ENCODE data around the gene FLYWCH1. TPM values are rescaled to one million over a fixed set of nuclear protein-coding genes. Genes with fewer than 3 reads are reported as not detected.

FLYWCH1 gene
- total and polyA plus RNA-seq, 7 experiments from 2014 or later: 12.4 to 149 (median 72.3) TPM

DNA sequence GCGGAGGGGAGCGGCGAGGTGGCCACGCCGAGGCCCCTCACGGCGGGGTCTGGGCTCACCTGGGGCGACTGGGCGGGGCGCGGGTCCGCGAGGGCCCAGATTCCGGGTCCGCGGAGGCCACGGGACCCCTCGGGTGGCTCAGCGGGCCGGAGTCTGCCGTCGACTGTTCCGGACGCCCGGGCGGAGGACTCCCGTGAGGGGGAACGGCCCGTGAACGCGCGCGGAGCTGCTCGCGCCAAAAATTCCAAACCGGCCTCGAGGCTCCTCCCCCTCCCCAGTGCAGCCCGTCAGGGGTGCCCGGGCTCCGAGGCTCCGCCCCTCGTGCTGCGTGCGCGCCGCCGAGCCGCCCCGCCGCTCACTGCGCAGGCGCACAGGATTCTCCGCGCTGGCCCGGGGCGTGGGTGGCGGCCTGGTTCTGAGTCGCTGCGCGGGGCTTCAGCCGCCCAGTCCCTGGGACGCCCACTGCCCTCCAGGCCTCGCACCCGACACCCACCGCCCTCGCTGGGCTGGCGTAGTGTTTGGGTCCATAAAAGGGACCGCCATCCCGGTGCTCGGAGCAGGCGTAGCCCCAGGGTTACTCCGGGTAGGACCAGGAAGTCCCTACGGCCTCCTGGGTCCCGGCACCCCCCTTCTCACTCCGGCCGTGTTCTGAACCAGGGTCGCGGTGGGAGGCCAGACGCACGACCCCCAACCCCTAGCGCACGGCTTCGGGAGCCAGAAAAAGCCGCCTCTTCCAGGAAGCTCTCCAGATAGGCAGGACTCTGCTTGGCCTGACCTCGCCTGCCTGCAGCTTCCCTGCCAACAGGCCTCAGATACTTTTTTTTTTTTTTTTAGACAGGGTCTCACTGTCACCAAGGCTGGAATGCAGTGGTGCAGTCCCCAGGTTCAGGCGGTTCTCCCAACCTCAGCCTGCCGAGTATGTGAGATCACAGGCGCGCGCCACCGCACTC, 68.8 kb downstream of the FLYWCH1 start, which contains the start of gene PKMYT1:
Gene PKMYT1, minus strand, starts transcription at position 220 of the 950 bp plus-strand sequence. CDS start 789 bp downstream, outside the sequence.
- ATAC-seq (peak; percentile 97), DNase-seq (peak; percentile 86 to 100 (median 96))
- CTCF ChIA-PET: interaction anchor here (0.6 to 1.2 kb wide), 3 partner anchors 53 to 1237 kb away, joined by 3 read pairs; no protein-coding TSS in a partner anchor
- peaks cover 5 to 6% of the 10 kb centered on the region in 2 donors for H3K4me1 ChIP-seq (ENCODE audit: control insufficient read depth in 2 of 2, insufficient read depth in 2 of 2, low read length in 2 of 2)
- POLR2A ChIA-PET: interaction anchor here (0.6 to 3.2 kb wide), 17 partner anchors 8 to 1517 kb away, joined by 3 to 17 read pairs (median 3); partner anchors contain the start of genes BICDL2, FLYWCH1, FLYWCH2 and HCFC1R1
- no peaks in the 10 kb centered on the region for H3K27me3 ChIP-seq (ENCODE audit: control insufficient read depth in 2 of 2, insufficient read depth in 2 of 2, low read length in 2 of 2)
- Mint-ChIP-seq H3K36me3 (peaks cover 0 to 4% (median 0%) of the 10 kb centered on the region in 5 donors), H3K9me3 (peaks cover 0 to 2% (median 0%) of the 10 kb centered on the region in 11 donors), H3K4me1 (peaks cover 9 to 29% (median 14%) of the 10 kb centered on the region in 7 donors), H3K4me3 (peak within 1 kb of the TSS; percentile 72 to 91 (median 82)), H3K27ac (peak within 1 kb of the TSS in 8 of 9 donors; percentile 65 to 89 (median 78)), H3K27me3 (peaks cover 0 to 2% (median 0%) of the 10 kb centered on the region in 5 donors)
- intact Hi-C loops (cut with micrococcal nuclease): loop anchor here (1.0 to 5.0 kb wide), 8 partner anchors 10 to 98 kb away; partner anchors contain the start of genes FLYWCH1 (in 1 of the 2), FLYWCH2 (in 1 of the 2), PAQR4 (in 1 of the 2) and THOC6 (in 1 of the 2)
- H3K4me3 ChIP-seq (ENCODE audit: low read length): peak within 1 kb of the TSS; percentile 73
- peak within 1 kb of the TSS; percentile 94 for H3K27ac ChIP-seq (ENCODE audit: low read depth, low read length)
- no peaks in the 10 kb centered on the region for H3K36me3 ChIP-seq (ENCODE audit: control insufficient read depth in 2 of 3, insufficient read depth in 3 of 3, low read length in 3 of 3)
- no peaks in the 10 kb centered on the region for H3K9me3 ChIP-seq (ENCODE audit: control insufficient read depth in 2 of 3, low read length in 3 of 3)

DNA sequence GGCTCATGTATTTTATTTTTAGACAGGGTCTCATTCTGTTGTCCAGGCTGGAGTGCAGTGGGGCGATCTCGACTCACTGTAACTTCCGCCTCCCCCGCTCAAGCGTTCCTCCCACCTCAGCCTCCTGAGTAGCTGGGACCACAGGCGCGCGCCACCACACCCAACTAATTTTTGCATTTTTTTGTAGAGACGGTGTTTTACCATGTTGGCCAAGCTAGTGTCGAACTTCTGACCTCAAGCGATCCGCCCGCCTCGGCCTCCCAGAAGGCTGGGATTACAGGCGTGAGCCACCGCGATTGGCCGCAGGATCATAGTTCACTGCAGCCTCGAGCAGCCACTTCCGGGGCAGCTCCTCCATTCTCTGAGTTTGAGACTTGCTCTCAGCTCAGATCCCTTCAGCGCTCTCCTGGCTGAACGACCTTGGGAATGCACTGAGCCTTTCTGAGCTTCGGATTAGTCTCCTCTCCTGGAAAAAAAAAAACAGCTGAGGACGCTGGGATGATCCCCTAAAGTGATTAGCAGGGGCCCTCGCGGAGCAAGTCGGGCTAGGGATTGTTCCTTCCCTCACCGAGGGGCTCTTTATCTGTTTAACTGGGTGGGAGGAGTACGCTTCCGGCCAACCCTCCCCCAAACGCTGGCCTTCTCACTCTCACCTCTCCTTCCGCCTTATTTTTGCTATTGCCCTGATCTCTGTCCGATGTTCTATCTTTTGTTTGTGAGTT, 69.6 kb downstream of the FLYWCH1 start:
- Mint-ChIP-seq H3K27me3 (peaks cover 0 to 2% (median 0%) of the 10 kb centered on the region in 5 donors), H3K9me3 (peaks cover 0 to 2% (median 0%) of the 10 kb centered on the region in 11 donors), H3K36me3 (peaks cover 0 to 4% (median 0%) of the 10 kb centered on the region in 5 donors), H3K4me1 (peaks cover 9 to 29% (median 14%) of the 10 kb centered on the region in 7 donors), H3K4me3 (peak overlapping the region; percentile 72 to 88 (median 82)), H3K27ac (peak overlapping the region in 7 of 9 donors; percentile 70 to 89 (median 82))
- ChIA-PET POLR2A (interaction anchor here (0.6 to 3.2 kb wide), 13 partner anchors 8 to 1518 kb away, joined by 3 to 17 read pairs (median 3); partner anchors contain the start of genes BICDL2, FLYWCH1, FLYWCH2 and KREMEN2), CTCF (interaction anchor here (0.7 to 1.2 kb wide), 2 partner anchors 54 to 218 kb away, joined by 3 read pairs; no protein-coding TSS in a partner anchor)
- Histone ChIP-seq H3K27ac (ENCODE audit: low read depth, low read length) (peak overlapping the region; percentile 94), H3K36me3 (ENCODE audit: control insufficient read depth in 2 of 3, insufficient read depth in 3 of 3, low read length in 3 of 3) (no peaks in the 10 kb centered on the region), H3K4me3 (ENCODE audit: low read length) (peak overlapping the region; percentile 73), H3K4me1 (ENCODE audit: control insufficient read depth in 2 of 2, insufficient read depth in 2 of 2, low read length in 2 of 2) (peaks cover 5 to 6% of the 10 kb centered on the region in 2 donors), H3K27me3 (ENCODE audit: control insufficient read depth in 2 of 2, insufficient read depth in 2 of 2, low read length in 2 of 2) (no peaks in the 10 kb centered on the region), H3K9me3 (ENCODE audit: control insufficient read depth in 2 of 3, low read length in 3 of 3) (no peaks in the 10 kb centered on the region)
- no peak for ATAC-seq
- intact Hi-C loops (cut with micrococcal nuclease): loop anchor here (2.0 to 5.0 kb wide), 3 partner anchors 23 to 99 kb away; partner anchors contain the start of genes FLYWCH1 (in 1 of the 2) and FLYWCH2 (in 1 of the 2)
- no peak for DNase-seq

DNA sequence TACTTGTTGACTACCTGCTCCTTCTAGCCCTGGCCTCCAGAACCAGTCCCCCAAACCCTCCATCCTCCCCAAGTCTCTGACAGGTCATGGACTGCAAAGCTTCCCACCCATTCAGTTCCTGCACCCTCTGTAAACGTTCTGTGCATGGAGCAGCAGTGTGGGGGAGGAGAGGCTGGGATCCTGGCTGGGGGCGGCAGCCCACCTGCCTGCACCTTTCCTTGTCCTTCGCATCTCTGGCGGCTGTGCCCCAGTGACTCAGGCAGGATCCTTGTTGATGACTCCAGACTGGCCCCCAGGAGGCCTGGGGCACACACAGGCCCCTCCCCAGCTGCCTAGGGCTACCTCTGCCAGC, 70.1 kb downstream of the FLYWCH1 start:
- peak overlapping the region; percentile 39 to 88 (median 76) for H3K4me3 Mint-ChIP-seq
- peaks cover 9 to 29% (median 14%) of the 10 kb centered on the region in 7 donors for H3K4me1 Mint-ChIP-seq
- peaks cover 0 to 2% (median 0%) of the 10 kb centered on the region in 5 donors for H3K27me3 Mint-ChIP-seq
- peaks cover 0 to 2% (median 0%) of the 10 kb centered on the region in 11 donors for H3K9me3 Mint-ChIP-seq
- no peaks in the 10 kb centered on the region for H3K9me3 ChIP-seq (ENCODE audit: control insufficient read depth in 2 of 3, low read length in 3 of 3)
- H3K4me3 ChIP-seq (ENCODE audit: low read length): no peak overlapping the region
- H3K36me3 Mint-ChIP-seq: peaks cover 0 to 3% (median 0%) of the 10 kb centered on the region in 5 donors
- no peaks in the 10 kb centered on the region for H3K36me3 ChIP-seq (ENCODE audit: control insufficient read depth in 2 of 3, insufficient read depth in 3 of 3, low read length in 3 of 3)
- no peaks in the 10 kb centered on the region for H3K27me3 ChIP-seq (ENCODE audit: control insufficient read depth in 2 of 2, insufficient read depth in 2 of 2, low read length in 2 of 2)
- peak overlapping the region in 4 of 9 donors; percentile 70 to 88 (median 82) for H3K27ac Mint-ChIP-seq
- DNase-seq (no peak), ATAC-seq (no peak)
- H3K4me1 ChIP-seq (ENCODE audit: control insufficient read depth in 2 of 2, insufficient read depth in 2 of 2, low read length in 2 of 2): peaks cover 5 to 6% of the 10 kb centered on the region in 2 donors
- ChIA-PET POLR2A (interaction anchor here (1.2 to 3.2 kb wide), 4 partner anchors 9 to 22 kb away, joined by 3 to 17 read pairs (median 6); partner anchors contain the start of gene PAQR4), CTCF (interaction anchor here (0.8 to 1.2 kb wide), 2 partner anchors 10 to 55 kb away, joined by 3 read pairs; no protein-coding TSS in a partner anchor)
- H3K27ac ChIP-seq (ENCODE audit: low read depth, low read length): no peak overlapping the region
- intact Hi-C loops (cut with micrococcal nuclease): loop anchor here (2.0 to 5.0 kb wide), 3 partner anchors 23 to 100 kb away; partner anchors contain the start of genes FLYWCH1 (in 1 of the 2) and FLYWCH2 (in 1 of the 2)

DNA sequence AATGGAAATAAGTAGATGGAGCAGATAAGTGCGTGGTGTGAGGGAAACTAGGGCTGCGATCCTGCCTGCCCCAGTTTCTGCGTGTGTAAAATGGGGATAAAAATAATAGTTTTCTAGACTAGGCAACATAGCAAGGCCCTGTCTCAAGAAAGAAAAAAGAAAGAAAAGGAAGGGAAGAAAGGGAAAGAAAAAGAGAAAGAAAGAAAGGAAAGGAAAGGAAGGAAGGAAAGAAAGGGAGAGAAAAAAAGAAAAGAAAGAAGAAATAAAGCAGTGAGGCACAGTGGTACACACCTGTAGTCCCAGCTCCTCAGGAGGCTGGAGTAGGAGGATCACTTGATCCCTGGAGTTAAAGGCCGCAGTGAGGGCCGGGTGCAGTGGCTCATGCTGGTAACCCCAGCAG, 70.7 kb downstream of the FLYWCH1 start:
- Histone ChIP-seq H3K4me3 (ENCODE audit: low read length) (no peak overlapping the region), H3K9me3 (ENCODE audit: control insufficient read depth in 2 of 3, low read length in 3 of 3) (no peaks in the 10 kb centered on the region), H3K4me1 (ENCODE audit: control insufficient read depth in 2 of 2, insufficient read depth in 2 of 2, low read length in 2 of 2) (peaks cover 5 to 6% of the 10 kb centered on the region in 2 donors), H3K27me3 (ENCODE audit: control insufficient read depth in 2 of 2, insufficient read depth in 2 of 2, low read length in 2 of 2) (no peaks in the 10 kb centered on the region), H3K27ac (ENCODE audit: low read depth, low read length) (no peak overlapping the region), H3K36me3 (ENCODE audit: control insufficient read depth in 2 of 3, insufficient read depth in 3 of 3, low read length in 3 of 3) (no peaks in the 10 kb centered on the region)
- ChIA-PET CTCF (interaction anchor here (0.8 to 1.4 kb wide), 4 partner anchors 9 to 420 kb away, joined by 3 to 8 read pairs (median 4); partner anchors contain the start of gene PAQR4), POLR2A (interaction anchor here (0.8 to 3.2 kb wide), 3 partner anchors 16 to 115 kb away, joined by 4 to 17 read pairs (median 6); no protein-coding TSS in a partner anchor)
- Mint-ChIP-seq H3K27ac (peak overlapping the region in 1 of 9 donors; percentile 70), H3K4me3 (peak overlapping the region in 7 of 10 donors; percentile 21 to 88 (median 72)), H3K4me1 (peaks cover 9 to 29% (median 14%) of the 10 kb centered on the region in 7 donors), H3K9me3 (peaks cover 0 to 2% (median 0%) of the 10 kb centered on the region in 11 donors), H3K27me3 (peaks cover 0 to 2% (median 0%) of the 10 kb centered on the region in 5 donors), H3K36me3 (peaks cover 0 to 2% (median 0%) of the 10 kb centered on the region in 5 donors)
- intact Hi-C loops (cut with micrococcal nuclease): loop anchor here in 1 of 2 donors (5.0 kb wide), 2 partner anchors 70 to 100 kb away; partner anchors contain the start of genes FLYWCH1 and FLYWCH2
- DNase-seq (no peak), ATAC-seq (no peak)

DNA sequence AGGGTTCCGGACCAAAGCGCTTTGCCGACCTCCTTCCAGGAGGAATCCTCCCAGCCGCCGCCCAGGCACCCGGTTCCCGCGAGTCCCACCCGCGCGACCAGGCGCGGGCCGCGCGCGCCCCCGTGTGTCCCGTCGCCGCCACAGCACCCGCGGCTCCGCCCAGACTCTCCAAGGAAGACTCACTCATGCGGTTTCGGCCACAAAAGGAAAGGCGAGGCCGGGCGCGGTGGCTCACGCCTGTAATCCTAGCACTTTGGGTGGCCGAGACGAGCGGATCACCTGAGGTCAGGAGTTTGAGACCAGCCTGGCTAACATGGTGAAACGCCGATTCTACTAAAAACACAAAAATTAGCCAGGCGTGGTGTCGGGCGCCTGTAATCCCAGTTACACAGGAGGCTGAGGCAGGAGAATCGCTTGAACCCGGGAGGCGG, 72.0 kb downstream of the FLYWCH1 start:
- Histone ChIP-seq H3K4me3 (ENCODE audit: low read length) (no peak overlapping the region), H3K36me3 (ENCODE audit: control insufficient read depth in 2 of 3, insufficient read depth in 3 of 3, low read length in 3 of 3) (no peaks in the 10 kb centered on the region), H3K4me1 (ENCODE audit: control insufficient read depth in 2 of 2, insufficient read depth in 2 of 2, low read length in 2 of 2) (peaks cover 5 to 6% of the 10 kb centered on the region in 2 donors), H3K9me3 (ENCODE audit: control insufficient read depth in 2 of 3, low read length in 3 of 3) (no peaks in the 10 kb centered on the region), H3K27me3 (ENCODE audit: control insufficient read depth in 2 of 2, insufficient read depth in 2 of 2, low read length in 2 of 2) (no peaks in the 10 kb centered on the region), H3K27ac (ENCODE audit: low read depth, low read length) (no peak overlapping the region)
- intact Hi-C loops (cut with micrococcal nuclease): loop anchor here in 1 of 2 donors (1.0 to 5.0 kb wide), 4 partner anchors 22 to 101 kb away; partner anchors contain the start of genes FLYWCH1 and FLYWCH2
- ChIA-PET CTCF (interaction anchor here (0.9 to 1.4 kb wide), 3 partner anchors 11 to 22 kb away, joined by 3 to 8 read pairs (median 4); no protein-coding TSS in a partner anchor), POLR2A (interaction anchor here (3.2 kb wide), 1 partner anchor 17 kb away, joined by 17 read pairs; no protein-coding TSS in a partner anchor)
- Mint-ChIP-seq H3K4me3 (peak overlapping the region in 6 of 10 donors; percentile 30 to 54 (median 40)), H3K36me3 (peaks cover 0 to 2% (median 0%) of the 10 kb centered on the region in 5 donors), H3K9me3 (peaks cover 0 to 2% (median 0%) of the 10 kb centered on the region in 11 donors), H3K27me3 (peaks cover 0 to 4% (median 0%) of the 10 kb centered on the region in 5 donors), H3K27ac (no peak overlapping the region), H3K4me1 (peaks cover 9 to 23% (median 14%) of the 10 kb centered on the region in 7 donors)
- peak in 7 of 9 donors; percentile 22 to 76 (median 43) for DNase-seq
- ATAC-seq: peak; percentile 68

Measured in naive thymus-derived CD4-positive, alpha-beta T cell (primary cell).